ENCODE results near the gene FXYD3.

Gene FXYD3

GRCh38 chr19:35140962-35141836, 25.6 kb downstream of the FXYD3 start:
- no peaks in the 10 kb centered on the region for H3K36me3 ChIP-seq (ENCODE audit: insufficient read depth, low read length)
- H3K4me2 ChIP-seq (ENCODE audit: low read length), result peak overlapping the region; percentile 25
- no peak overlapping the region for H3K4me3 ChIP-seq (ENCODE audit: low read length)
- no peaks in the 10 kb centered on the region for H3K9me3 ChIP-seq (replicated peaks; ENCODE audit: low read length)
- H3K27me3 ChIP-seq (ENCODE audit: control insufficient read depth, insufficient read depth, low read length), result peaks cover 59% of the 10 kb centered on the region
- peaks cover 14% of the 10 kb centered on the region for H3K4me1 ChIP-seq (ENCODE audit: control insufficient read depth, insufficient read depth, low read length)
- no peak overlapping the region for H3K9ac ChIP-seq (ENCODE audit: low read depth, low read length)

- H3K9ac ChIP-seq (ENCODE audit: low read depth, low read length), result no peak overlapping the region
- H3K4me2 ChIP-seq (ENCODE audit: low read length), result no peak overlapping the region
- no peaks in the 10 kb centered on the region for H3K36me3 ChIP-seq (ENCODE audit: insufficient read depth, low read length)
- peaks cover 51% of the 10 kb centered on the region for H3K27me3 ChIP-seq (ENCODE audit: control insufficient read depth, insufficient read depth, low read length)
- H3K9me3 ChIP-seq (replicated peaks; ENCODE audit: low read length), result no peaks in the 10 kb centered on the region
- peaks cover 14% of the 10 kb centered on the region for H3K4me1 ChIP-seq (ENCODE audit: control insufficient read depth, insufficient read depth, low read length)
- H3K4me3 ChIP-seq (ENCODE audit: low read length), result no peak overlapping the region
Observed at GRCh38 chr19:35141837-35142605, 26.4 kb downstream of the FXYD3 start.

GRCh38 chr19:35142606-35143230, 27.1 kb downstream of the FXYD3 start:
- Histone ChIP-seq H3K4me3 (ENCODE audit: low read length) (no peak overlapping the region), H3K4me1 (ENCODE audit: control insufficient read depth, insufficient read depth, low read length) (peaks cover 14% of the 10 kb centered on the region), H3K9me3 (replicated peaks; ENCODE audit: low read length) (no peaks in the 10 kb centered on the region), H3K4me2 (ENCODE audit: low read length) (no peak overlapping the region), H3K27me3 (ENCODE audit: control insufficient read depth, insufficient read depth, low read length) (peaks cover 46% of the 10 kb centered on the region), H3K9ac (ENCODE audit: low read depth, low read length) (no peak overlapping the region), H3K36me3 (ENCODE audit: insufficient read depth, low read length) (no peaks in the 10 kb centered on the region)

- Histone ChIP-seq H3K9me3 (replicated peaks; ENCODE audit: low read length) (no peaks in the 10 kb centered on the region), H3K9ac (ENCODE audit: low read depth, low read length) (no peak within 1 kb of the TSS), H3K4me2 (ENCODE audit: low read length) (no peak within 1 kb of the TSS), H3K27me3 (ENCODE audit: control insufficient read depth, insufficient read depth, low read length) (peaks cover 40% of the 10 kb centered on the region), H3K36me3 (ENCODE audit: insufficient read depth, low read length) (no peaks in the 10 kb centered on the region), H3K4me3 (ENCODE audit: low read length) (no peak within 1 kb of the TSS), H3K4me1 (ENCODE audit: control insufficient read depth, insufficient read depth, low read length) (peaks cover 14% of the 10 kb centered on the region)
Observed at GRCh38 chr19:35143231-35143715, 27.6 kb downstream of the FXYD3 start, which contains the start of gene FXYD7. TSS of gene FXYD7 (plus strand) at chr19:35143255. CDS start at chr19:35143334, 79 bp downstream.

GRCh38 chr19:35143818-35144217, 28.2 kb downstream of the FXYD3 start:
- H3K36me3 ChIP-seq (ENCODE audit: insufficient read depth, low read length), result no peaks in the 10 kb centered on the region
- no peak overlapping the region for H3K9ac ChIP-seq (ENCODE audit: low read depth, low read length)
- no peak overlapping the region for H3K4me2 ChIP-seq (ENCODE audit: low read length)
- H3K4me1 ChIP-seq (ENCODE audit: control insufficient read depth, insufficient read depth, low read length), result peaks cover 13% of the 10 kb centered on the region
- H3K27me3 ChIP-seq (ENCODE audit: control insufficient read depth, insufficient read depth, low read length), result peaks cover 37% of the 10 kb centered on the region
- no peaks in the 10 kb centered on the region for H3K9me3 ChIP-seq (replicated peaks; ENCODE audit: low read length)
- H3K4me3 ChIP-seq (ENCODE audit: low read length), result no peak overlapping the region

- Histone ChIP-seq H3K9ac (ENCODE audit: low read depth, low read length) (no peak overlapping the region), H3K9me3 (replicated peaks; ENCODE audit: low read length) (no peaks in the 10 kb centered on the region), H3K4me1 (ENCODE audit: control insufficient read depth, insufficient read depth, low read length) (peaks cover 9% of the 10 kb centered on the region), H3K4me2 (ENCODE audit: low read length) (no peak overlapping the region), H3K4me3 (ENCODE audit: low read length) (no peak overlapping the region), H3K27me3 (ENCODE audit: control insufficient read depth, insufficient read depth, low read length) (peaks cover 32% of the 10 kb centered on the region), H3K36me3 (ENCODE audit: insufficient read depth, low read length) (no peaks in the 10 kb centered on the region)
Observed at GRCh38 chr19:35144259-35144599, 28.6 kb downstream of the FXYD3 start.

GRCh38 chr19:35144600-35145436, 29.2 kb downstream of the FXYD3 start:
- Histone ChIP-seq H3K4me2 (ENCODE audit: low read length) (no peak overlapping the region), H3K4me3 (ENCODE audit: low read length) (no peak overlapping the region), H3K9me3 (replicated peaks; ENCODE audit: low read length) (no peaks in the 10 kb centered on the region), H3K4me1 (ENCODE audit: control insufficient read depth, insufficient read depth, low read length) (peaks cover 3% of the 10 kb centered on the region), H3K27me3 (ENCODE audit: control insufficient read depth, insufficient read depth, low read length) (peaks cover 27% of the 10 kb centered on the region), H3K36me3 (ENCODE audit: insufficient read depth, low read length) (no peaks in the 10 kb centered on the region), H3K9ac (ENCODE audit: low read depth, low read length) (no peak overlapping the region)

GRCh38 chr19:35146746-35147459, 31.3 kb downstream of the FXYD3 start:
- no peak overlapping the region for H3K4me2 ChIP-seq (ENCODE audit: low read length)
- H3K4me1 ChIP-seq (ENCODE audit: control insufficient read depth, insufficient read depth, low read length), result no peaks in the 10 kb centered on the region
- no peak overlapping the region for H3K9ac ChIP-seq (ENCODE audit: low read depth, low read length)
- H3K27me3 ChIP-seq (ENCODE audit: control insufficient read depth, insufficient read depth, low read length), result peaks cover 18% of the 10 kb centered on the region
- no peak overlapping the region for H3K4me3 ChIP-seq (ENCODE audit: low read length)
- no peaks in the 10 kb centered on the region for H3K36me3 ChIP-seq (ENCODE audit: insufficient read depth, low read length)
- no peaks in the 10 kb centered on the region for H3K9me3 ChIP-seq (replicated peaks; ENCODE audit: low read length)

- peaks cover 9% of the 10 kb centered on the region for H3K4me1 ChIP-seq (ENCODE audit: control insufficient read depth, insufficient read depth, low read length)
Observed at GRCh38 chr19:35149463-35149862, 33.8 kb downstream of the FXYD3 start.

GRCh38 chr19:35150445-35150844, 34.8 kb downstream of the FXYD3 start:
- no peaks in the 10 kb centered on the region for H3K9me3 ChIP-seq (replicated peaks; ENCODE audit: low read length)
- no peak overlapping the region for H3K4me3 ChIP-seq (ENCODE audit: low read length)
- H3K4me1 ChIP-seq (ENCODE audit: control insufficient read depth, insufficient read depth, low read length), result peaks cover 12% of the 10 kb centered on the region
- H3K27me3 ChIP-seq (ENCODE audit: control insufficient read depth, insufficient read depth, low read length), result no peaks in the 10 kb centered on the region
- no peak overlapping the region for H3K9ac ChIP-seq (ENCODE audit: low read depth, low read length)
- no peaks in the 10 kb centered on the region for H3K36me3 ChIP-seq (ENCODE audit: insufficient read depth, low read length)
- no peak overlapping the region for H3K4me2 ChIP-seq (ENCODE audit: low read length)

More at GRCh38 chr19:35149463-35149862, 33.8 kb downstream of the FXYD3 start:
- Histone ChIP-seq H3K4me2 (ENCODE audit: low read length) (no peak overlapping the region), H3K27me3 (ENCODE audit: control insufficient read depth, insufficient read depth, low read length) (no peaks in the 10 kb centered on the region), H3K9ac (ENCODE audit: low read depth, low read length) (no peak overlapping the region), H3K9me3 (replicated peaks; ENCODE audit: low read length) (no peaks in the 10 kb centered on the region), H3K36me3 (ENCODE audit: insufficient read depth, low read length) (no peaks in the 10 kb centered on the region), H3K4me3 (ENCODE audit: low read length) (no peak overlapping the region)
